HG02642 (cell line): Measurements from ENCODE around the gene PANK1.

Source experiments
- ATAC-seq: cut with Tn5 transposase; IDR thresholded peaks from one replicate; pipeline ENCODE4 v1.9.1; 2021; ENCODE audit warnings: mild to moderate bottlenecking; ENCODE audit not compliant: unreplicated experiment, poor library complexity

Gene PANK1

GRCh38 chr10:89576696-89577095 lies 68.3 kb downstream of the PANK1 start:
- ATAC-seq: no peak

- no peak for ATAC-seq
Observed at GRCh38 chr10:89576022-89576421, 69.0 kb downstream of the PANK1 start.

- ATAC-seq: no peak
Observed at GRCh38 chr10:89575031-89575430, 70.0 kb downstream of the PANK1 start.

GRCh38 chr10:89574368-89574767 lies 70.7 kb downstream of the PANK1 start:
- ATAC-seq: no peak

GRCh38 chr10:89567576-89568245 lies 77.3 kb downstream of the PANK1 start:
- ATAC-seq: no peak

GRCh38 chr10:89566992-89567391 lies 78.0 kb downstream of the PANK1 start:
- ATAC-seq: no peak

- no peak for ATAC-seq
Observed at GRCh38 chr10:89566095-89566950, 78.7 kb downstream of the PANK1 start.

- no peak for ATAC-seq
Observed at GRCh38 chr10:89565180-89565579, 79.9 kb downstream of the PANK1 start.

- ATAC-seq: no peak
Observed at GRCh38 chr10:89563861-89564478, 81.1 kb downstream of the PANK1 start.

GRCh38 chr10:89563311-89563710 lies 81.7 kb downstream of the PANK1 start:
- no peak for ATAC-seq

GRCh38 chr10:89556600-89556999 lies 88.4 kb downstream of the PANK1 start:
- ATAC-seq: no peak

GRCh38 chr10:89555688-89556445 lies 89.2 kb downstream of the PANK1 start:
- no peak for ATAC-seq

- no peak for ATAC-seq
Observed at GRCh38 chr10:89554433-89554832, 90.6 kb downstream of the PANK1 start.

- no peak for ATAC-seq
Observed at GRCh38 chr10:89553064-89553734, 91.8 kb downstream of the PANK1 start.

GRCh38 chr10:89552213-89552612 lies 92.8 kb downstream of the PANK1 start:
- no peak for ATAC-seq

- no peak for ATAC-seq
Observed at GRCh38 chr10:89550509-89550908, 94.5 kb downstream of the PANK1 start.

GRCh38 chr10:89549510-89549909 lies 95.5 kb downstream of the PANK1 start:
- no peak for ATAC-seq

- ATAC-seq: no peak
Observed at GRCh38 chr10:89548673-89549072, 96.4 kb downstream of the PANK1 start.

- no peak for ATAC-seq
Observed at GRCh38 chr10:89547853-89548513, 97.1 kb downstream of the PANK1 start.
